Heart left ventricle (tissue), 13 donors: ENCODE results near the gene BROX.

Source experiments
- CTCF ChIP-seq, 12 donors: fragments of 200-600 bp; sonication (generic) in 4 of 12; IDR thresholded peaks; one replicate each; pipeline versions ENCODE4 v1.5.0 to v1.8.0; 2018 to 2022; ENCODE audit warnings: antibody characterized with exemption in 12 of 12, mild to moderate bottlenecking in 5 of 12
- POLR2A ChIP-seq, 2 donors: fragments of 450-650 bp; IDR thresholded peaks; one replicate each; pipeline ENCODE4 v1.6.1; 2017; ENCODE audit warnings: antibody characterized with exemption in 2 of 2, mild to moderate bottlenecking in 2 of 2, moderate library complexity in 2 of 2
- donor health status: ischemic (EF 13 %, LVEDD 7.1; RV severe dilation, severe dysfunction).
- donor health status: DM: no; HTN: yes; CAD: no.
- donor health status: DM: no; HTN: no; CAD: no.
- donor health status: ischemic (EF 25% LVEDD 6.9; RV normal size, moderate dysfunction).
- donor health status: ischemic (EF 25% LVEDD 5.7; RV mildly dilated, moderate dysfunction).
- donor health status: ischemic (EF 35%, LVEDD 5.7; RV mildly dilated, moderate dysfunction).
- donor health status: nonischemic (EF 11% LVEDD 7.7; RV severe dilation, severe dysfunction).
- donor health status: DM: yes; HTN: yes; CAD: no.
- donor health status: PGD.
- donor health status: ischemic (EF 29% LVEDD 5.4; RV normal size, mild dysfunction).
- donor health status: nonischemic (EF 23%, LVEDD 6.1; RV moderate dilation, normal function).

DNA sequence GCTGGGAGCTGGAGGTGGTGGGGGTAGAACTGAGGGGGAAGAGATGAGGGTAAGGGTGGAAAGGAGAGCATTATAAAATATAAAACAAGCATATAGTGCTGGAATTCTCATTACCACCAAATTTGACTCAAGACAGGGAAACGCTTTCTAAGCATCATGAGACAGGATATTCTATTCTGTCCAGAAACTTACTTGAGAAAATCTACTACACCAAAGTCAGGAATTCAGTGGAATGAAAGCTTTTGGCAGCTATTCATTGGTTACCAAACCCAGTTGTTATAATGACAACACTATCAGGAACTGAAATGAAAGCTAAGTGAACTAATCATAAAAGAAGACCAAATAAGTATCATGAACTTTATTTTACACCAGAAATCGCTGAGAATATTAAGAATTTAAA lies 14.5 kb upstream of the BROX start:
- TF ChIP-seq CTCF (IDR thresholded peaks at IDR 0.05) (no peak), POLR2A (IDR thresholded peaks at IDR 0.05) (no peak)
